Endothelial cell of umbilical vein (primary cell): ENCODE measurements around the gene ZNF740.
"Not testable (repeated sequence)": the region's sequence is repeated elsewhere in the genome, so short reads cannot be mapped to it uniquely, and the experiment has no call there.

ENCODE experiments used
- EZH2 ChIP-seq: IDR thresholded peaks from 2 replicates; pipeline ENCODE4 v1.6.1; 2012; ENCODE audit warnings: borderline replicate concordance, low read depth, mild to moderate bottlenecking, moderate library complexity, low read length, inconsistent platforms; ENCODE audit not compliant: severe bottlenecking
- FOS ChIP-seq: IDR thresholded peaks from 2 replicates; pipeline ENCODE4 v1.6.1; 2011; ENCODE audit warnings: mild to moderate bottlenecking, low read length, moderate library complexity, borderline replicate concordance; ENCODE audit not compliant: insufficient read depth
- POLR2A ChIP-seq: IDR thresholded peaks from 2 replicates; pipeline ENCODE4 v1.6.1; 2012; ENCODE audit warnings: low read depth, mild to moderate bottlenecking, control low read depth, low read length
- POLR2AphosphoS5 ChIP-seq: IDR thresholded peaks from 2 replicates; pipeline ENCODE4 v1.6.1; 2012; ENCODE audit warnings: low read depth, mild to moderate bottlenecking, control low read depth, low read length, moderate library complexity; ENCODE audit not compliant: insufficient read depth
- TF ChIP-seq, protein P1 (sequence below), 2 donors: IDR thresholded peaks; 1 replicate in 1 of 2; 2 replicates in 1 of 2; pipeline ENCODE4 v1.5.1; 2011; ENCODE audit warnings: low read length in 2 of 2, mild to moderate bottlenecking in 2 of 2, moderate library complexity in 2 of 2, control low read depth in 1 of 2, inconsistent platforms in 1 of 2, low read depth in 1 of 2; ENCODE audit not compliant: insufficient read depth in 1 of 2; ENCODE audit errors: extremely low read depth in 1 of 2
- TF ChIP-seq, protein P2 (sequence below): IDR thresholded peaks from 2 replicates; pipeline ENCODE4 v1.6.1; 2011; ENCODE audit not compliant: insufficient read depth, insufficient read length

DNA sequence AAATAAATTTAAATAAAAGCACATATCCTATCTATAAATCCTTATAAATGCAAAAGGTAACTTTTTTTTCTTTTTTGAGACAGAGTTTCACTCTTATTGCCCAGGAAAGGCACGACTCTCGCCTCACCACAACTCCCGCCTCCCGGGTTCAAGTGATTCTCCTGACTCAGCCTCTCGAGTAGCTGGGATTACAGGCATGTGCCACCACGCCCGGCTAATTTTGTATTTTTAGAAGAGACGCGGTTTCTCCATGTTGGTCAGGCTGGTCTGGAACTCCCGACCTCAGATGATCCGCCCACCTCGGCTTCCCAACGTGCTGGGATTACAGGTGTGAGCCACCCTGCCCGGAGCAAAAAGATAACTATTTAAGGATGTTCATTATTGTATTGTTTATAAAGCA is 1.7 kb upstream of the ZNF740 start:
- TF ChIP-seq, protein P1, sequence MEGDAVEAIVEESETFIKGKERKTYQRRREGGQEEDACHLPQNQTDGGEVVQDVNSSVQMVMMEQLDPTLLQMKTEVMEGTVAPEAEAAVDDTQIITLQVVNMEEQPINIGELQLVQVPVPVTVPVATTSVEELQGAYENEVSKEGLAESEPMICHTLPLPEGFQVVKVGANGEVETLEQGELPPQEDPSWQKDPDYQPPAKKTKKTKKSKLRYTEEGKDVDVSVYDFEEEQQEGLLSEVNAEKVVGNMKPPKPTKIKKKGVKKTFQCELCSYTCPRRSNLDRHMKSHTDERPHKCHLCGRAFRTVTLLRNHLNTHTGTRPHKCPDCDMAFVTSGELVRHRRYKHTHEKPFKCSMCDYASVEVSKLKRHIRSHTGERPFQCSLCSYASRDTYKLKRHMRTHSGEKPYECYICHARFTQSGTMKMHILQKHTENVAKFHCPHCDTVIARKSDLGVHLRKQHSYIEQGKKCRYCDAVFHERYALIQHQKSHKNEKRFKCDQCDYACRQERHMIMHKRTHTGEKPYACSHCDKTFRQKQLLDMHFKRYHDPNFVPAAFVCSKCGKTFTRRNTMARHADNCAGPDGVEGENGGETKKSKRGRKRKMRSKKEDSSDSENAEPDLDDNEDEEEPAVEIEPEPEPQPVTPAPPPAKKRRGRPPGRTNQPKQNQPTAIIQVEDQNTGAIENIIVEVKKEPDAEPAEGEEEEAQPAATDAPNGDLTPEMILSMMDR (IDR thresholded peaks at IDR 0.05; ENCODE audit: extremely low read depth in 1 of 2, insufficient read depth in 1 of 2, low read depth in 1 of 2, low read length in 2 of 2), result not testable (repeated sequence)
- not testable (repeated sequence) for TF ChIP-seq POLR2A, EZH2, POLR2AphosphoS5, FOS
- TF ChIP-seq, protein P2, sequence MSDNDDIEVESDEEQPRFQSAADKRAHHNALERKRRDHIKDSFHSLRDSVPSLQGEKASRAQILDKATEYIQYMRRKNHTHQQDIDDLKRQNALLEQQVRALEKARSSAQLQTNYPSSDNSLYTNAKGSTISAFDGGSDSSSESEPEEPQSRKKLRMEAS, result not testable (repeated sequence)
